ENCODE data around the gene CNTROB.
"Not testable (repeated sequence)": the region's sequence is repeated elsewhere in the genome, so short reads cannot be mapped to it uniquely, and the experiment has no call there.

CNTROB gene

GRCh38 chr17:7943291-7943690, 11.3 kb downstream of the CNTROB start:
- no peak for DNase-seq

DNA sequence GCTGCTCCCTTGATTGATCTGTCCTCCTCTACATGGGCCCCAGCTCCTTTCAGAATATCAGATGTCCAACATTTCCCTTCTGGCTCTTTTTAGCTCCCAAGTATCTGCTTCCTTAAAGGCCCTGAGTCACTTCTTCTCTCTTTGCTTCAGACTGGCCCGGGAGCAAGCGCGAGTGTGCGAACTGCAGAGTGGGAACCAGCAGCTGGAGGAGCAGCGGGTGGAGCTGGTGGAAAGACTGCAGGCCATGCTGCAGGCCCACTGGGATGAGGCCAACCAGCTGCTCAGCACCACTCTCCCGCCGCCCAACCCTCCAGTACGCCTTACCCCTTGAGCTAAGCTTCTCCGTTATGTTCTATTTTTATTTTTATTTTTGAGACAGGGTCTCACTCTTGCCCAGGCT, 12.3 kb downstream of the CNTROB start:
- no peak for DNase-seq

- no peak for DNase-seq
Measured at GRCh38 chr17:7945651-7946050, 13.6 kb downstream of the CNTROB start.

- DNase-seq = no peak
Measured at GRCh38 chr17:7946441-7946840, 14.4 kb downstream of the CNTROB start.

- no peak for DNase-seq
Measured at GRCh38 chr17:7947651-7948050, 15.6 kb downstream of the CNTROB start.

- DNase-seq = no peak
Measured at GRCh38 chr17:7950578-7950977, 18.6 kb downstream of the CNTROB start.

DNA sequence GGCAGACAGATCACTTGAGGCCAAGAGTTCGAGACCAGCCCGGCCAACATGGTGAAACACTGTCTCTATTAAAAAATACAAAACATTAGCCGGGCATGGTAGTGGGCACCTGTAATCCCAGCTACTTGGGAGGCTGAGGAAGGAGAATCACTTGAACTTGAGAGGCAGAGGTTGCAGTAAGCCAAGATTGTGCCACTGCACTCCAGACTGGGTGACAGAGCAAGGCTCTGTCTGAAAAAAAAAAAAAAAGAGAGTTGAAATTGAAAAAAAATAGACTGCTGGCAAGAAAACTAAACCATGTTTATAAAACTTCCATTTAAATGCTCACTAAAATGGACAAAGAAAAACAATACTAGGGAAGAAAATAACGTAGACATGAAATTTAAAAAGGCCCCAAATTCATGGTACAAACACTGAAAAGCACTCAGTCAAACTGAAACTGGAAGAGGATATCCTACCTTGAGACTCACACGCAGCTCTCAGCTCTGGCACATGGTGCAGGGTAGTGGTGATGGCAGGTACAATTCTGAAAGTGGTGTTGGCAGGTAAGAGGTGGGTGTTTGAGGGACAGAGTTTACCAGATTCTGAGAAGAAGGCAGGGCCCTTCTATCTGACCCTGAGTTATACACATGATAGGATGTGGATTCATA, 19.3 kb downstream of the CNTROB start:
- DNase-seq = peak; percentile 12 to 16

- DNase-seq = not testable (repeated sequence)
Measured at GRCh38 chr17:7953266-7953665, 21.3 kb downstream of the CNTROB start.

DNA sequence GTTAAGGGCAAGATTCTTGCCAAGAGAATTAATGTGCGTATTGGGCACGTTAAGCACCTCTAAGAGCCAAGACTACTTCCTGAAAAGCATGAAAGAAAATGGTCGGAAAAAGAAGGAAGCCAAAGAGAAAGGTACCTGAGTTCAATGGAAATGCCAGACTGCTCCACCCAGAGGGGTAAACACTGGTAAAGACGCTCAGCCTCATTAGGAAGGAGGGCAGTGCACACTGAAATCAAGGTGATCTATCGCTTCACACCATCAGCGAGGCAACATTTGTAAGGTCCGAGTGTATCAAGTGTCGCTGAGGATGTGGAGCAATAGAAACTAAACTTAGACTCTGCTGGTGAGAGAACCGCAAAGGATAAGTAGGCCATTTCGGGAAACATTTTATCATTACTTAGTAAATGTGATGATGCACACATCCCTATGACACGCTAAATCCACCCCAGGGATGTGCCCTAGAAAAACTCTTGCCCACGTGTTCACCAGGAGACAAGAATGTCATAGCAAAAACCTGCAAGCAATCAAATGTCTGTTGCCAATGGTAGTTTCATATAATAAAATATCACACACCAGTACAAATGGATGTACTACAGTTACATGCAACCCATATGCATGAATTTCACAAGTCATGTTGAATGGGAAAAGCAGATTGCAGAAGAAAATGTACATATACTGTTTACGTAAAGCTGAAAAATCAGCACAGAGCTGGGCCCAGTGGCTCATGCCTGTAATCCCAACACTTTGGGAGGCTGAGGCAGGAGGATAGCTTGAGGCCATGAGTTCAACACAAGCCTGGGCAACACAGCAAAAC, 23.6 kb downstream of the CNTROB start:
- DNase-seq = no peak

GRCh38 chr17:7956228-7956965, 24.4 kb downstream of the CNTROB start:
- DNase-seq = no peak

GRCh38 chr17:7959503-7960253, 27.7 kb downstream of the CNTROB start:
- no peak for DNase-seq

DNA sequence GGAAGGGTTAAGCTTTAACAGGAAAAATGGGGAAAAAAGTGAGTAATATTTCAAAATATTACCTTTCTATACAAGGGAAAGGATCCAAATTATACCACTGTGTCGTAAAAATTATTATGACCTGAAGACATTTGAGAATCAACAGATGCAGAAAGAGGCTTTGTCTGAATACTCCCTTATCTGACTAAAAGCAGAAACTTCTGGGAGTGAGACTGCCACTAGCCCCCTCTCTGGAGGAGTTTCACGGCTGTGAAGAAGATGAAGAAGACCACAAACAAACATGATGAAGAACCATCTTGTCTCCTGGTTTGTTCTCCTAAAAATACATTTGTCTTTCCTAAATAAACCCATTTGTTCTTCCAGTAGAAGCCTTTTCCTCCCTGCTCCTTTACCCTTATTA, 29.4 kb downstream of the CNTROB start:
- no peak for DNase-seq

DNA sequence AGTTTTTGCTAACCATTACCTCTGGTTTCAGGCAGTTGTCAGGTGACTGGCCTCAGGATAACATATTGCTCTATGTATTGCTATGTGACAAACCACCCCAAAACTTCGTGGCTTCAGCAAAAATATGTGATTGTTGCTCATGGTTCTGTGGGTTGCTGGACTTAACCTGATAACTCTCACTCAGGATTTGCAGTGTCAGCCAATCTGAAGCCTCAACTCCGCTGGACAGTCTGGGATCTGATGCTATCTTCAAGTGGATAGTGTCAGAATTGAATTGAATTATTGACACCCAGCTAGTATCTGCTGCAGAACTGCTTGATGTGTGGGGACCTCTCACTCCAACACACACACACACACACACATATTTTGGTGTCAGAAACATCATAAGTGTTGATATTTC, 35.7 kb downstream of the CNTROB start:
- DNase-seq = no peak

- peak in 1 of 2 donors; percentile 37 for DNase-seq
Measured at GRCh38 chr17:7969433-7969832, 37.4 kb downstream of the CNTROB start.

- no peak for DNase-seq
Measured at GRCh38 chr17:7971651-7972050, 39.6 kb downstream of the CNTROB start.

GRCh38 chr17:7972131-7972785, 40.3 kb downstream of the CNTROB start:
- DNase-seq = no peak

DNA sequence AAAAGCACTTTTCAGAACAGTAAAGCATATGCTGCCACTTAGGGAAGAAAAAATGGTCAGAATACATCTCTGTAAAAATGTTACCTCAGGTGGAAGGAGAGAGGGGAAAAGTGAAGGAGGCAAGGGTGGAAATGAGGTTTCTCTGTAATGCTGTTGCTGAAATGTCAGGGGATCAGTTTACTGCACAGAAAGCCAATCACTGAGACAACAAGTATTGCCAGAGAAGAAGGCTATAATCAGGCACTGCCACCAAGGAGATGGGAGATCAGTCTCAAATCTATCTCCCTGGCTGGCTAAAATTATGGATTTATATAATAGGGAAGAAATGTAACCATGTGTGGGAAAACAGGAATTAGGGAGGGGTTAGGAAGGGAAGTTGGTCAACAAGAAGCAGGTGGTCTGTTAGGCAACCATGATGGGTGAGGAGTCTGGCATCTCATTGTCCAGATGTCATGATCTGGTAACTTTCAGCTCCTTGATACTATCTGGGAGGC, 42.7 kb downstream of the CNTROB start:
- no peak for DNase-seq

GRCh38 chr17:7977039-7977438, 45.0 kb downstream of the CNTROB start:
- DNase-seq = no peak

DNA sequence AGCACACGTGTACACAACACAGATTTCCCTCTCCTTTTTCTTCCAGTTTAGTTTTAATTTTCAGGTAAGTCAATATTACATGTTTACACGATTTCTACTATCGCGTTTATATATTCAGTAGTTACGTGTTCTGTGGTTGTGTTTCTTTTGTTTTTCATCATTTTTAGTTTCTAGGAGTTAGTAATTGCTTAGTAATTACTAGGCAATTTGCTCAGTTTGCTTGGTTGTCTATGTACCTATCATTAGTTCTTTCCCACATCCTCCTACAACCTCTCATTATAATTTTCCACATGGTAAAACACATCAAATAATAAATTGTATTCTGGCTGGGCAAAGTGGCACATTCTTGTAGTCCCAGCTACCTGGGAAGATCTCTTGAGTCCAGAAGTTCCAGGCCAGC, 45.8 kb downstream of the CNTROB start:
- DNase-seq = no peak

GRCh38 chr17:7982173-7982572, 50.2 kb downstream of the CNTROB start:
- DNase-seq = peak in 1 of 2 donors; percentile 21

DNA sequence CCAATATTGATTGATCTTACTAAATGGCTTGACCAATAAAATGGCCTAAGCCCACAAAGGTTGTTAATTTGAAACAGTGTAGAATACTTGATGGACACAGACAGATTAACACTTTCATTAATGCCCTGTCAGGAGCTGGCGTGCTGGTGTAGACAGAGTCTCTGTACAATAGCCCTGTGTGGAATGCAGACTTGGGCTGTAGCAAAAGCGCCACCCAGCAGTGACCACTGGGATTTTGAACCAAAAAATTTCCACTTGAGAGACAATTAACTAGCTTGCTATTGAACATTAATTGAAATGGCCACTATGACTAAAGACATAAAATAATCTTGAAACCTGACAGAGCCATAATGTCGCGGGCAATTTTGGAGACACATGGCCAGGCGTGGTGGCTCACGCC, 50.7 kb downstream of the CNTROB start:
- no peak for DNase-seq

DNA sequence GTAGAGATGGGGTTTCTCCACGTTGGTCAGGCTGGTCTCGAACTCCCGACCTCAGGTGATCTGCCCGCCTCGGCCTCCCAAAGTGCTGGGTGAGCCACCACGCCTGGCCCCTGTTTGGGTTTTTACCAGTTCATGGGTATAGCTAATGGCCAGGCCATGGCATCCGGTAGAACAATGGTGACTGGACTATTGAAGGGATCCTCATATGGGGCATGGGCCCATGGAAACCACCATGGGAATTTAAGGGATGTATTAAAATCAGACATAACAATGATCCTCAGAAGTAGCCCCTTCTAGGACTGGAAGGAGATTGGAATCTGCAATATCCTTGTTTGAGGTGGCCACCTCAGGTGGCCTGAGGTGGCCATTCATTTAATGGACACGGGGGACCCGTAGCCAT, 52.9 kb downstream of the CNTROB start:
- no peak for DNase-seq

All from CD4-positive, alpha-beta T cell treated with Interleukin-4 for 1 hour (primary cell).